ENCODE results near the gene POLR2C.

The POLR2C gene

DNA sequence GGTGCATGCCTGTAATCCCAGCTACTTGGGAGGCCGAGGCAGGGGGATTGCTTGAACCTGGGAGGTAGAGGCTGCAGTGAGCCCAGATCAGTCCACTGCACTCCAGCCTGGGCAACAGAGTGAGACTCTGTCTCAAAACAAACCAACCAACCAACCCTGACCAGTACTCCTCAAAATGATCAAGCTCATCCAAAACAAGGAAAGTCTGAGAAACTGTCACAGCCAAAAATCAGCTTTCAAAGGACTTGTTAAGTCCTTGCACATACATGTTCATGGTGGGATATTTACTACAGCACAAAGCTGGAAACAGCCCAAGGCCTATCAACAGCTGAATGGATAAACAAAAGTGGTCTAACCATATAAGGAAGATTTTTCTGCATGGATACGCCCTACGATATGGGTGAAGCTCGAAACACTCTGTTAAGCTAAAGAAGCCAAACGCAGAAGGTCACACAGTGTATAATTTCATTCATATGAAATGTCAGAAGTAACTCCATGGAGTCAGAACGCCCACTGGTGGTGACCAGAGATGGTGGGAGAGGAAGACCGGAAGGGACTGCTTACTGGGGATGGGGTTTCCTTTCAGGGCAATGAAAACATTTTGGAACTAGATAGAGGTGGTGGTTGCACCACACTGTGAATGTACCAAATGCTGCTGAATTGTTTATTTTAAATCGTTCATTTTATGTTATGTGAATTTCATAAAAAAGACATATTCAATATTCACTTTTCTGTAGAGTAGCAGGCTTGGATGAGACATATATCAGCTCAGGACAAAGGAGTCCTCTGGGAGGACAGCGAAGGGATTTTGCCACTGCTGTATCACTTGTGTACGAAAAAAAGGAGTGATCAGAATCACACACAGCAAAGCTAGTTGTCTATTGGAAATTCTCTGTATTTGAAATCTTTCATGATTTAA lies 40.2 kb upstream of the POLR2C start:
- TF ChIP-seq CTCF (IDR thresholded peaks at IDR 0.05; ENCODE audit: insufficient read depth, low read length, poor library complexity, severe bottlenecking): peak; percentile 63
- no peaks in the 10 kb centered on the region for H3K27me3 ChIP-seq (replicated peaks; ENCODE audit: control insufficient read depth, insufficient read depth, low read length)
- peaks cover 2% of the 10 kb centered on the region; the same call in 1 of the 2 replicates for H3K36me3 ChIP-seq (ENCODE audit: control insufficient read depth, insufficient read depth, low read length)
- DNase-seq (ENCODE audit: extremely low read depth, insufficient read length): no peak
- H3K4me3 ChIP-seq (replicated peaks; ENCODE audit: low read depth, low read length): no peak overlapping the region

GRCh38 chr16:57423152-57423551 lies 39.3 kb upstream of the POLR2C start:
- peaks cover 4% of the 10 kb centered on the region; the same call in 1 of the 2 replicates for H3K36me3 ChIP-seq (ENCODE audit: control insufficient read depth, insufficient read depth, low read length)
- no peaks in the 10 kb centered on the region for H3K27me3 ChIP-seq (replicated peaks; ENCODE audit: control insufficient read depth, insufficient read depth, low read length)
- no peak for TF ChIP-seq CTCF (IDR thresholded peaks at IDR 0.05; ENCODE audit: insufficient read depth, low read length, poor library complexity, severe bottlenecking)
- H3K4me3 ChIP-seq (replicated peaks; ENCODE audit: low read depth, low read length): no peak overlapping the region
- no peak for DNase-seq (ENCODE audit: extremely low read depth, insufficient read length)

DNA sequence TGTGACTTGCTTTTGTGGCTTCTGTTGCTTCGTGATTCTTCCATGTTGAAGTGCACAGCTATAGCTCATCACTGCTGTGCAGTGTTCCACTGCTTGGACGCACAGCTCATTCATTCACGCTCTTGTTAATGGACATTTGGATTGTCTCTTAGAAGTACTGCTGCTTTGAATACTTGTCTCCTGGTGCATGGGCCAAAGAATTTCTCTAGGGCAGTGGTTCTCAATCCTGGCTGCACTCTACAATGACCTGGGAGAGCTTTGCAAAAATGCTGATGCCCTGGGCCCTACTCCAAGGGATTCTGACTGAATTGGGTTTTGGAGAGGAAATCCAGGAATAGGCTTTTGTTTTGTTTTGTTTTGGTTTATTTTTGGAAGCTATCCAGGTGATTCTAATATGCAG lies 37.9 kb upstream of the POLR2C start:
- Histone ChIP-seq H3K27me3 (replicated peaks; ENCODE audit: control insufficient read depth, insufficient read depth, low read length) (no peaks in the 10 kb centered on the region), H3K4me3 (replicated peaks; ENCODE audit: low read depth, low read length) (no peak overlapping the region), H3K36me3 (ENCODE audit: control insufficient read depth, insufficient read depth, low read length) (peaks cover 8% of the 10 kb centered on the region)
- no peak for TF ChIP-seq CTCF (IDR thresholded peaks at IDR 0.05; ENCODE audit: insufficient read depth, low read length, poor library complexity, severe bottlenecking)
- no peak for DNase-seq (ENCODE audit: extremely low read depth, insufficient read length)

GRCh38 chr16:57426356-57426755 lies 36.1 kb upstream of the POLR2C start:
- no peak for TF ChIP-seq CTCF (IDR thresholded peaks at IDR 0.05; ENCODE audit: insufficient read depth, low read length, poor library complexity, severe bottlenecking)
- H3K27me3 ChIP-seq (replicated peaks; ENCODE audit: control insufficient read depth, insufficient read depth, low read length): no peaks in the 10 kb centered on the region
- no peak for DNase-seq (ENCODE audit: extremely low read depth, insufficient read length)
- no peak overlapping the region for H3K4me3 ChIP-seq (replicated peaks; ENCODE audit: low read depth, low read length)
- H3K36me3 ChIP-seq (ENCODE audit: control insufficient read depth, insufficient read depth, low read length): peaks cover 15% of the 10 kb centered on the region

GRCh38 chr16:57427307-57427706 lies 35.2 kb upstream of the POLR2C start:
- Histone ChIP-seq H3K4me3 (replicated peaks; ENCODE audit: low read depth, low read length) (no peak overlapping the region), H3K27me3 (replicated peaks; ENCODE audit: control insufficient read depth, insufficient read depth, low read length) (no peaks in the 10 kb centered on the region), H3K36me3 (ENCODE audit: control insufficient read depth, insufficient read depth, low read length) (peaks cover 18% of the 10 kb centered on the region)
- no peak for TF ChIP-seq CTCF (IDR thresholded peaks at IDR 0.05; ENCODE audit: insufficient read depth, low read length, poor library complexity, severe bottlenecking)
- no peak for DNase-seq (ENCODE audit: extremely low read depth, insufficient read length)
